Dedifferentiated amniotic fluid mesenchymal stem cell (primary cell): ENCODE measurements around the gene C2orf42.
"Not testable (repeated sequence)": the region's sequence is repeated elsewhere in the genome, so short reads cannot be mapped to it uniquely, and the experiment has no call there.

Source experiments
- DNase-seq: peaks from one replicate; pipeline ENCODE4 v3.0.0-alpha.2; 2016; ENCODE audit errors: extremely low spot score

Gene C2orf42

GRCh38 chr2:70131344-70132143 lies 59.3 kb downstream of the C2orf42 start:
- not testable (repeated sequence) for DNase-seq

- DNase-seq = no peak
These were observed 62.8 kb downstream of the C2orf42 start for GRCh38 chr2:70128005-70128404.

DNA sequence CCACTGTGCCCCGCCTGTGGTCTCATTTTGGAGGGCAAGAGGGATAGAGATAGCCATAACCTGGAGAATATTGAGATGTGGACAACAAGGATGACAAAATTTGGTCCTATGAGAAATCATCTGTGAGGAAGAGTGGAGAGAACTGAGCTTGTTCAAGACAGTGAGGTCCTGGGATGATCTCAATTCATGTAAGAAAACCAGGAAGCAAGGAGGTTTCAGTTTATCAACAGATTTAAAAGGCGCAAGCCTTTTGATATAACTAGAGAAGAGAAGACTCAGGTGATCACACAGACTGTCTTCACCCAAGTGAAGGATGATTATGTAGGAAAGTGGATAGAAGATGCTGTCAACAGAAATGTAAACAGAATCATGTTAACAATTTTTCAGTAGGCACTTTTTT lies 64.4 kb downstream of the C2orf42 start:
- DNase-seq = no peak

GRCh38 chr2:70125498-70125898 lies 65.3 kb downstream of the C2orf42 start:
- DNase-seq = no peak

DNA sequence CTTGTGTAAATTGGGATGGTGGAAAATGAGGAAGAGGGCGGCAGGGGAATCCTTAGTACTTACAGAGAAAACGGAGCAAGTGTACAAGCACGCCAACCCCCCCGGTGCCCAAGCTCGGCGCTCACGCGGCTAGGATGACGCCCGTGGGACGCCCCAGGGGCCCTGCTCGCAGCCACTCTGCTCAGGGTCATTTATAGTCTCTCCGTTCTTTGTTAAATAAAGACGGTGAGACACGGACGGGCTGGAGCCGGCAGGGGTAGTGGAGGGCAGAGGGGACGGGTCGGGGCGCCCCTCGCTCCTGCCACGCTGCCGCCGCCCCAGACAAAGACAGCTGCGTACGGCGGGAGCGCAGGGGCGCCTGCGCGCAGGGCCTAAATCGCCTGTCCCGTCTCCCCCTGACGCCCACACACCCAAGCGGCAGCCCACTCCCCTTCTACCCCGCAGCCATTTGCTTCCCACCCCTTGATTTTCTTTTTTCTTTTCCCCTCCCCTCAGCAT lies 65.8 kb downstream of the C2orf42 start:
- no peak for DNase-seq

DNA sequence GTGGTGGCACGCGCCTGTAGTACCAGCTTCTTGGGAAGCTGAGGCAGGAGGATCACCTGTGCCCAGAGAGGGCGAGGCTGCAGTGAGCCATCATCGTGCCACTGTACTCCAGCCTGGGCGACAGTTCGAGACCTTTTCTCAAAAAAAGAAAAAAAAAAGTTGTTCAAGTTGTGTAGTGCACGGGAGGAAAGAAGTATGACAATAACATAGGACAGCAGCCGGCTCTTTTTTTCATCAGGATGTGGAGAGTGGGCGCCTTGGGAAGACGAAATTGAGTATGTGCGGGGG lies 67.0 kb downstream of the C2orf42 start:
- DNase-seq = no peak

DNA sequence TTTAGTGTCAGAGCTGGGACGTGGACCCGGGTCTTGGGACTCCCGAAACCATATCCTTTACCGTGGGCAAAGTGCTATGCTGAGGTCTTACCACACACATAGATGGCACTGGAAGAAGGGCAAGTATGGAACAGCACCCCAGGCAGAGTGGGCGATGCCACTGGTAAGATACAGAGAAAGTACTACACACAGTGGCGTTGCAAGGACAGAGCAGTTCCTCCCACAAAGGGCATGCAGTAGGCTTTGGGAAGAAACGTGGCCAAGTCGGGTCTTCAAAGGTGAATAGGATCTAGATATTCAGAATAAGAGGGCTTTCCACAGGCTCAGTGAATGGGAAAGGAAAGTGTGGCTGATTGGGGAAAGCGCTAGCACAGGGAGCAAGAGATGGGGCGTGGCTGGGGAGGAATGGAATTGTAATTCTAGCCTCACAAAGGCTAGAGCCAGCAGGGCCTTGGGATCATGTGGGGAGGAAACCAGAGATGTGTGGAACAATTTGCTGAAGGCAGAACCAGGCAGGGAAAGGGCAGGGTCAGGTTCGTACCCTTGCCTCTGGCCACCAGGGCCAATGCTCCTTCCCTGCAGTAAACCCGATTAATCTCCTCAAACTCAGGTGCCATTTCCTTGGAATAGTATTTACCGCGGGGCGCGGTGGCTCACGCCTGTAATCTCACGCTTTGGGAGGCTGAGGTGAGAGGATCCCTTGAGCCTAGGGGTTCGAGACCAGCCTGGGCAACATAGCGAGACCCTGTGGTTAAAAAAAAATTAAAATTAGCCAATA lies 67.6 kb downstream of the C2orf42 start:
- peak; percentile 54 for DNase-seq

- no peak for DNase-seq
These were observed 68.3 kb downstream of the C2orf42 start for GRCh38 chr2:70122470-70122869.

- DNase-seq = no peak
These were observed 69.0 kb downstream of the C2orf42 start for GRCh38 chr2:70121627-70122372.

- DNase-seq = no peak
These were observed 71.9 kb downstream of the C2orf42 start for GRCh38 chr2:70118798-70119454.

DNA sequence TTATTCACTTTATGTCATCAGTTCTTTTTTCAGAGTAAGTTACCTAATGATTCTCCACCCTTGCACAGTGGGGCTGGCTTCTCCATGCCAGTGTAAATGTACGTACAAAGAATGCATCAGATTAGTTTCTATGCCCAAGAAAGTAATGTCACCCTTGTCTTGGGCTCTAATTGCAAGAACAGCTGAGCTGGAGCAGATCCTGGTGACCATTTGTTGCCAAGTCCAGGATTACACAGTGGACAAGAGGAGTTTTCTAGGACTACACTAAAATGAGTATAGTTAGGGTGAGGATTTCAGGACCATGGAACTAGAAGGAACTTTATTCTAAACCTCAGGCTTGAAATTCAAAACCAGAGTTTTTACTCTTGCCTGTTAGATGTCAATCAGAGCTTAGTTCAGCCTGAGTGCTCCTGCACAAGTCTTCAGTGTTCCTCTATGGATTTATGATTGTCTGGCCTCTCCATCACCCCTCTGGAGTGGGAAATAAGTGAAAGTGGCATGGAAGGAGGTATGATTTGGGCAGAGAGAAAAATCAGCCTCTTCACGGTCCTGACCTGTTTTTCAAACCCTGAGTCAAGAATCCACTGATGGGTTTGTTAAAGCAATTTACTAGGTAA lies 73.8 kb downstream of the C2orf42 start:
- no peak for DNase-seq

DNA sequence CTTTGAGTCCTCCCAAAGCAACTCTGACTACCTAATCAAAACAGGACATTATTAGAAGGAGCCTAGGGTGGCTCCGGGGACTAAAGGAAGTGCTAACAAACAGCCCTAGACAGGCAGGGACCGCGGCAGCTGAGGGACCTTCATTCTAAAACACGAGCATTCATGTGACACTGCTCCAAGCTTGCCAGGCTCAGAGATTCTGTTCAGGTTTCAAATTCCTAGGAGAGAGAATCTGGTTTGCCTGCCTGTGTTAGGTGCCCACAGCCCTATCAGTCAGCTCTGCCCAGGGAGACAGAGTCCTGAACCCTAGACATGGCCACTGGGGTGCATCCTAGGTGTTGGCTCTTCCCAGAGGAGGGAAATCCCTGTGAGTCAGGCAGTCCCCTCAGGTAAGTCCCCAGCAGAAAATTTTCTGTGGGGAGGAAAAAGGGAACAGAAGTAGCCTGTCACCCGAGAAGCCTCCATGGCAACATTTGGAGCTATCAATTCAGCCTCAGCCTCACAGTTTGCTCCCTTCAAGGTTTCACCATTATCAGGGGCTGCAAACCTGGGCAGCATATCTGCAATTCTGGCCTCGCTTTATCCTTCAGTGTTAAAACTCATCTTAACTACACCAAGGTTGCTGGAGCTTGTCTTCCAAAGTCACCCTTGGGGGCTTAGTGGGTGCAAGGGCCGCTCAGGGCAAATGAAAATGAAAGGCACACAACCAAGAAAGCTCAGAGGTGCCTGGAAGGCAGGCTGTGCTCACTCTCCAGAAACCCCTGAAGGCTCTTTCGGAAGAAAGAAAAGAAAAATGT lies 75.0 kb downstream of the C2orf42 start:
- no peak for DNase-seq

DNA sequence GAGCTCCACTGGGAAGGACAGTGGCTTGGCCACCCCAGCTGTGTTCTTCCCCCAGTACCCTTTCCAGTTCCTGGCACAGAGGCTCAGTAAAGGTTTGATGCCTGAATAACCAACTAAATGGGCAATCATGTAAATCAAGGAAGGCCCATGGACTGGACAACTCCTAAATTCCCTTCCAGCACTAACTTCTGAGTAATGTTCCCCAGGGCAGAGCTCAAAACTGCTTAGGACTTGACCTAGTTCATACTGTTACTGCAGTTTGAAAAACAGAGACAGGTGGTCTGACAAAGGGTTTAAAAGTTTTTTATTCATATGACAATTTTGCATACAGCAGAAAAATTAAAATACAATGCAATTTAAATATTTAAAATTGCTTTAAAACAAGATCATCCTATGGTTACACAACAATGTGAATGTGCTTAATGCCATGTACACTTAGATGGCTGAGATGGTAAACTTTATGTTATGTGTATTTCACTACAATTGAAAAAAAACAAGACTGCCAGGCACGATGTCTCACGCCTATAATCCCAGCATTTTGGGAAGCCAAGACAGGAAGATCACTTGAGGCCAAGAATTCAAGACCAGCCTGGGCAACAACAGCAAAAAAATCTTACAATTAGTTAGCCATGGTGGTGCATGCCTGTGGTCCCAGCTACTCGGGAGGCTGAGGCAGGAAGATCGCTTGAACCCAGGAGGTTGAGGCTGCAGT lies 77.3 kb downstream of the C2orf42 start:
- no peak for DNase-seq

DNA sequence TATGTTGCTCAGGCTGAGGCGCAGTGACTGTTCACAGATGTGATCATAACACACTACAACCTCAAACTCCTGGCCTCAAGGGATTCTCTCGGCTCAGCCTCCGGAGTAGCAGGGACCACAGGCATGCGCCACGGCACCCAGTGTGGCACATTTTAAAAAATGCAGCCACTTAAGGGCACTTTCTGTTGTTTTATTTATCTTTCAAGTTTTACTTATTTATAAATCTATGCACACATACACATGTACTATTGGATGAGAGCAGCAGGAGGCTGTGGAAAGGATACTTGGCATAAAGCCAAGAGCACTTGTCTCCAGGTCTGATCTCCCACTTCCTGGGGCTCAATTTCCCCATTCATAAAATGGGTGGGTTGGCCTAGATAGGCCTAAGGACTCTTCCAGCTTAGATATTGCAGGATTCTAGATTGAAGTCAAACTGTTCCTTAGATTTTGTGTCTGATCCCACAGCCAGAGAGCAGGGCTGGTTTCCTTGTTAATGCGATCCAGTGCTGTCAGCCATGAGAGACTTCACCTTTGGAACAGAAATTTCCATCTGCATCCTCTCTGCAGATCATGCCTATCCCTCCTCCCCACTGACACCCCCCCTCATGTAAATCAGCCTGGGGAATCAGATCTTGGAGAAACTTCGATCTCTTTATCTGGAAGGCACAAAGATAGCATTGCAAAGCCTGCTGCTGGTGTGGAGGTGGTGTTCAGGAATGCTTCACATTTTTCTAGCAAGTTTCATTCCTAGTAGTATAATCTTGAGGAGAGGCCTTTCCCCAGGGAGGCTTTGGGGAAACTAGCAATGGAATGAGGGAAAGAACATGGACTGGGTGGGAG lies 78.8 kb downstream of the C2orf42 start:
- DNase-seq = peak; percentile 61

DNA sequence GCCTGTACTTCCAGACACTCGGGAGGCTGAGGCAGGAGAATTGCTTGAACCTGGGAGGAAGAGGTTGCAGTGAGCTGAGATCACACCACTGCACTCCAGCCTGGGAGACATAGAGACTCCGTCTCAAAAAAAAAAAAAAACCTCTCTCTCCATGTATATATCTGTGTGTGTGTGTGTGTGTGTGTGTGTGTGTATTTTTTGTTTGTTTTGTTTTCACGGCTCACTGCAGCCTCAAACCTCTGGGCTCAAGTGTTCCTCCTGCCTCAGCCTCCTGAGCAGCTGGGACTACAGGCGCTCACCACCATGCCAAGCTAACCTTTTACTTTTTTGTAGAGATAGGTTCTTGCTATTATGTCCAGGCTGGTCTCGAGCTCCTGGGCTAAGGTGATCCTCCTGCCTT lies 80.4 kb downstream of the C2orf42 start:
- DNase-seq = not testable (repeated sequence)

GRCh38 chr2:70106138-70106537 lies 84.7 kb downstream of the C2orf42 start:
- not testable (repeated sequence) for DNase-seq

DNA sequence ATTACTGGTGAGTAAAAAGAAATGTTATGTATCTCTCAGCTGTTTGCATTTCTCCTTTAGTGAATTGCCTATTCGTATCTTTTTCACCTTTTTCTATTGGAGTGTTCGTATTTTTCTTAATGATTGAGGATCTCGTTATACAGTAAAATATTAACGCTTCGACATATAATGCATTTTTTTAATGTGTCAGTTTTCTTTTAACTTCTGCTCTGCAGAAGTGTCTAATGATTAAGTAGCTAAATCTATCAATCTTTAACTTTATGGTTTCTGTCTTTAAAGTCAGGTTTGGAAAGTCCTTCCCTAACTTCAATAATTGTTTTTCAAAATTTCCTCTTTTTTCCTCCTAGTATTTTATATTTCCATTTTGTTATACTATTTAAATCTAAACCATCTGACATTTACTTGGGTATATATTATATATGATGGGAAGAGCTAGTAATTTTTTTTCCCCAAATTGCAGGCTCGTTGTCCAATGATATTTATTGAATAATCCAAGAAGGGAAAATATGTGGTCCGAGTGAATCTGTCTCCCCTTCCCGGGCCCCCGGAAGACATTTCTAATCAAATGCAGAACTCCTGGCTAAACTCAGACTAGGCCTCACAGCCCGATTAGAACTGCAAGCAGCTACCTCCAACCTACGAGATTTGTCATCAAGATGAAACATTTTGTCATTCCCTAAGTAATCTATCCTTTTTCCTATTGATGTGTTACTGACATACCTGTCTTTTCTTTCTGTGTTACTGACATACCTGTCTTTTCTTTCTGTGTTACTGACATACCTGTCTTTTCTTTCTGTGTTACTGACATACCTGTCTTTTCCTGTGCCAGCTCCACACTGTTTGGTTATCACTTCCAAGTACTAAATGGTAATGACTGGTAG lies 86.3 kb downstream of the C2orf42 start:
- DNase-seq = peak; percentile 46

DNA sequence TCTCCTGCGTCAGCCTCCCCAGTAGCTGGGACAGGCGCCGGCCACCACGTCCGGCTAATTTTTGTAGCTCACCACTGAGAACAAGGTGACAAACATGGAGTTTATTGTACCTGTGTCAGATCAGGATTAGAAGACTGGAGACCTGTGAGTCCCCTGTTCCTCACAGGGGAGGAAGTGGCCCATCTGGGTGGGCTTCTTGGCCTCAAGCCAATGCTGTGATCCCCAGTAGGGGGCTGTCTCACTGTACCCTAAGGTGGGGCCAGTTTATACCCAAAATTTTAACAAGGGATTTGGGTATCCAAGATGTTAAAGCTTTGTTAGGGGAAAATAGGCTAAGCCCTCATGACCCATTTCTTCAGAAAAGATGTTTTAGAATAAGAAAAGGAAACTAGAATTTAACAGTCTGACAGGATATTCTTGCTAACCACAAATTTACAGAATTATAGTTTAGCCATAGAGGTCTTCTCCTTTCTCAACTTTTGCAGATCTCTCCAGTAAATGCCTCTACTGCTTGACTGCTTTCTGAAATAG lies 87.2 kb downstream of the C2orf42 start:
- no peak for DNase-seq
